GM23338 (cell line): ENCODE data around the gene PSORS1C1. TPM values are rescaled to one million over a fixed set of nuclear protein-coding genes. Genes with fewer than 3 reads are reported as not detected.

Experiments
- ATAC-seq: fragments of 200-7000 bp; cut with Tn5 transposase; 3 replicates; pipeline ENCODE4 v1.9.1; 2020
- DNase-seq: peaks from one replicate; pipeline ENCODE4 v3.0.0-alpha.2; 2015; ENCODE audit warnings: low spot score
- H2AFZ ChIP-seq: fragments of 200-600 bp; sonication (generic); 2 replicates; pipeline ENCODE4 v1.8.0; 2016; ENCODE audit warnings: antibody characterized with exemption, mild to moderate bottlenecking, moderate library complexity
- H3F3A ChIP-seq: fragments of 200-600 bp; sonication (generic); replicated peaks from 2 replicates; pipeline ENCODE4 v1.8.0; 2017; ENCODE audit warnings: antibody characterized with exemption, mixed run types, low read depth
- H3K27ac ChIP-seq: fragments of 200-600 bp; sonication (generic); 2 replicates; pipeline ENCODE4 v1.6.1; 2016; ENCODE audit warnings: low read depth
- H3K27me3 ChIP-seq: fragments of 200-600 bp; sonication (generic); 2 replicates; pipeline ENCODE4 v1.8.0; 2016; ENCODE audit warnings: mild to moderate bottlenecking, mixed run types, moderate library complexity; ENCODE audit not compliant: insufficient read depth
- H3K36me3 ChIP-seq: fragments of 200-600 bp; sonication (generic); 2 replicates; pipeline ENCODE4 v1.8.0; 2016; ENCODE audit warnings: mild to moderate bottlenecking; ENCODE audit not compliant: insufficient read depth
- H3K4me1 ChIP-seq: fragments of 200-600 bp; sonication (generic); 2 replicates; pipeline ENCODE4 v1.8.0; 2016; ENCODE audit warnings: mild to moderate bottlenecking, moderate library complexity; ENCODE audit not compliant: insufficient read depth
- H3K4me2 ChIP-seq: fragments of 200-600 bp; sonication (generic); 2 replicates; pipeline ENCODE4 v1.7.1; 2017; ENCODE audit warnings: mixed run types
- H3K4me3 ChIP-seq: fragments of 200-600 bp; sonication (generic); 2 replicates; pipeline ENCODE4 v1.6.1; 2016; ENCODE audit warnings: mixed run types
- H3K79me2 ChIP-seq: fragments of 200-600 bp; sonication (generic); replicated peaks from 2 replicates; pipeline ENCODE4 v1.8.0; 2017; ENCODE audit warnings: mild to moderate bottlenecking; ENCODE audit not compliant: insufficient read depth
- H3K9me2 ChIP-seq: fragments of 200-600 bp; sonication (generic); 2 replicates; pipeline ENCODE4 v1.8.0; 2017; ENCODE audit not compliant: insufficient read depth
- H4K20me1 ChIP-seq: fragments of 200-600 bp; sonication (generic); replicated peaks from 2 replicates; pipeline ENCODE4 v1.8.0; 2017; ENCODE audit warnings: mild to moderate bottlenecking; ENCODE audit not compliant: insufficient read depth
- H3K27ac Mint-ChIP-seq: 2 replicates; pipeline ENCODE4 v1.8.0; 2020; ENCODE audit warnings: inconsistent platforms, mild to moderate bottlenecking, moderate library complexity, mixed read lengths
- H3K27me3 Mint-ChIP-seq: 3 replicates; pipeline ENCODE4 v1.8.0; 2022; ENCODE audit warnings: low read depth, mild to moderate bottlenecking, moderate library complexity, mixed read lengths, inconsistent platforms; ENCODE audit not compliant: insufficient read depth, poor library complexity
- H3K36me3 Mint-ChIP-seq: 3 replicates; pipeline ENCODE4 v1.8.0; 2021; ENCODE audit warnings: low read depth, mild to moderate bottlenecking, inconsistent platforms, moderate library complexity, mixed read lengths
- H3K4me1 Mint-ChIP-seq: 3 replicates; pipeline ENCODE4 v1.8.0; 2020; ENCODE audit warnings: mild to moderate bottlenecking, inconsistent platforms, mixed read lengths
- H3K4me3 Mint-ChIP-seq: 3 replicates; pipeline ENCODE4 v1.8.0; 2021; ENCODE audit warnings: moderate library complexity, mild to moderate bottlenecking, inconsistent platforms, mixed read lengths
- H3K9me3 Mint-ChIP-seq: 3 replicates; pipeline ENCODE4 v1.8.0; 2020; ENCODE audit warnings: moderate library complexity, mild to moderate bottlenecking, inconsistent platforms, mixed read lengths
- EZH2 ChIP-seq: fragments of 200-600 bp; sonication (generic); IDR thresholded peaks from one replicate; pipeline ENCODE4 v1.8.0; 2017; ENCODE audit warnings: antibody characterized with exemption, mild to moderate bottlenecking, low read depth; ENCODE audit not compliant: unreplicated experiment
- JUNB ChIP-seq: IDR thresholded peaks from one replicate; pipeline ENCODE4 v1.6.1; 2016; ENCODE audit warnings: antibody characterized with exemption; ENCODE audit not compliant: unreplicated experiment
- NANOG ChIP-seq: IDR thresholded peaks from 2 replicates; pipeline ENCODE4 v1.6.1; 2016; ENCODE audit warnings: antibody characterized with exemption, borderline replicate concordance
- POLR2AphosphoS5 ChIP-seq: IDR thresholded peaks from 2 replicates; pipeline ENCODE4 v1.6.1; 2016; ENCODE audit warnings: antibody characterized with exemption, low read depth
- STAT1 ChIP-seq: IDR thresholded peaks from one replicate; pipeline ENCODE4 v1.6.1; 2016; ENCODE audit warnings: antibody characterized with exemption; ENCODE audit not compliant: unreplicated experiment
- ZNF114 ChIP-seq: fragments of 250-450 bp; sonication (Bioruptor Pico); IDR thresholded peaks from 2 replicates; pipeline ENCODE4 v1.5.0; 2020; ENCODE audit warnings: mild to moderate bottlenecking, moderate library complexity
- polyA plus RNA-seq: library from polyadenylated mRNA; unstranded; fragments of >200 nt; fragmentation: Nextera tagmentation; extraction: Ambion mirVana; gene quantifications from 2 replicates; pipeline ENCODE4 v1.2.1, GENCODE V29; 2016
- total RNA-seq: library from RNA; depleted of rRNA; stranded (reverse); fragments of >200 nt; shearing (Covaris generic); gene quantifications from 2 replicates; pipeline ENCODE4 v1.2.3, GENCODE V29; 2014
- TF ChIP-seq, protein P1 (sequence below): fragments of 250-450 bp; sonication (Bioruptor Pico); IDR thresholded peaks from 2 replicates; pipeline ENCODE4 v1.5.0; 2020; ENCODE audit warnings: mild to moderate bottlenecking, moderate library complexity
- TF ChIP-seq, protein P2 (sequence below): IDR thresholded peaks from 2 replicates; pipeline ENCODE4 v1.6.1; 2016; ENCODE audit warnings: antibody characterized with exemption

PSORS1C1 gene
- total and polyA plus RNA-seq, 2 experiments from 2014 or later = not detected

DNA sequence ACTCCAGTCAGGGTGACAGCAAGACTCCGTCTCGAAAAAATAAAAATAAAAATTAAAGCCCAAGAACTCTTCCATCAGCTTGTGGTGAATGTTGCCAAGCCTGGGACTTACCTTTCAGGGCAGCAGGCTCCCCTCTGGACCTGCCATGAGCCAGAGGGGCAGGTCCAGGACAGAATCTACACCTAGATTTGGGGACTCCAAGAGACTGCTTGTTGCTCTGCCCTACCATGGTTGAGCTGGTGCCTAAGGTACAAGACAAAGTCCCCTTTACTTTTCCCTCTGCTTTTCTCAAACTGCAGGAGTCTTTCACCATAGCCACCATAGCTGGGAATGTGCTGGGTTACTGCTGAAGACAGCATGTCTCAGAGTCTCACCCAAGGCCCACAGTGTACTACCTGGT lies 11.5 kb upstream of the PSORS1C1 start (continued):
- TF ChIP-seq, protein P1, sequence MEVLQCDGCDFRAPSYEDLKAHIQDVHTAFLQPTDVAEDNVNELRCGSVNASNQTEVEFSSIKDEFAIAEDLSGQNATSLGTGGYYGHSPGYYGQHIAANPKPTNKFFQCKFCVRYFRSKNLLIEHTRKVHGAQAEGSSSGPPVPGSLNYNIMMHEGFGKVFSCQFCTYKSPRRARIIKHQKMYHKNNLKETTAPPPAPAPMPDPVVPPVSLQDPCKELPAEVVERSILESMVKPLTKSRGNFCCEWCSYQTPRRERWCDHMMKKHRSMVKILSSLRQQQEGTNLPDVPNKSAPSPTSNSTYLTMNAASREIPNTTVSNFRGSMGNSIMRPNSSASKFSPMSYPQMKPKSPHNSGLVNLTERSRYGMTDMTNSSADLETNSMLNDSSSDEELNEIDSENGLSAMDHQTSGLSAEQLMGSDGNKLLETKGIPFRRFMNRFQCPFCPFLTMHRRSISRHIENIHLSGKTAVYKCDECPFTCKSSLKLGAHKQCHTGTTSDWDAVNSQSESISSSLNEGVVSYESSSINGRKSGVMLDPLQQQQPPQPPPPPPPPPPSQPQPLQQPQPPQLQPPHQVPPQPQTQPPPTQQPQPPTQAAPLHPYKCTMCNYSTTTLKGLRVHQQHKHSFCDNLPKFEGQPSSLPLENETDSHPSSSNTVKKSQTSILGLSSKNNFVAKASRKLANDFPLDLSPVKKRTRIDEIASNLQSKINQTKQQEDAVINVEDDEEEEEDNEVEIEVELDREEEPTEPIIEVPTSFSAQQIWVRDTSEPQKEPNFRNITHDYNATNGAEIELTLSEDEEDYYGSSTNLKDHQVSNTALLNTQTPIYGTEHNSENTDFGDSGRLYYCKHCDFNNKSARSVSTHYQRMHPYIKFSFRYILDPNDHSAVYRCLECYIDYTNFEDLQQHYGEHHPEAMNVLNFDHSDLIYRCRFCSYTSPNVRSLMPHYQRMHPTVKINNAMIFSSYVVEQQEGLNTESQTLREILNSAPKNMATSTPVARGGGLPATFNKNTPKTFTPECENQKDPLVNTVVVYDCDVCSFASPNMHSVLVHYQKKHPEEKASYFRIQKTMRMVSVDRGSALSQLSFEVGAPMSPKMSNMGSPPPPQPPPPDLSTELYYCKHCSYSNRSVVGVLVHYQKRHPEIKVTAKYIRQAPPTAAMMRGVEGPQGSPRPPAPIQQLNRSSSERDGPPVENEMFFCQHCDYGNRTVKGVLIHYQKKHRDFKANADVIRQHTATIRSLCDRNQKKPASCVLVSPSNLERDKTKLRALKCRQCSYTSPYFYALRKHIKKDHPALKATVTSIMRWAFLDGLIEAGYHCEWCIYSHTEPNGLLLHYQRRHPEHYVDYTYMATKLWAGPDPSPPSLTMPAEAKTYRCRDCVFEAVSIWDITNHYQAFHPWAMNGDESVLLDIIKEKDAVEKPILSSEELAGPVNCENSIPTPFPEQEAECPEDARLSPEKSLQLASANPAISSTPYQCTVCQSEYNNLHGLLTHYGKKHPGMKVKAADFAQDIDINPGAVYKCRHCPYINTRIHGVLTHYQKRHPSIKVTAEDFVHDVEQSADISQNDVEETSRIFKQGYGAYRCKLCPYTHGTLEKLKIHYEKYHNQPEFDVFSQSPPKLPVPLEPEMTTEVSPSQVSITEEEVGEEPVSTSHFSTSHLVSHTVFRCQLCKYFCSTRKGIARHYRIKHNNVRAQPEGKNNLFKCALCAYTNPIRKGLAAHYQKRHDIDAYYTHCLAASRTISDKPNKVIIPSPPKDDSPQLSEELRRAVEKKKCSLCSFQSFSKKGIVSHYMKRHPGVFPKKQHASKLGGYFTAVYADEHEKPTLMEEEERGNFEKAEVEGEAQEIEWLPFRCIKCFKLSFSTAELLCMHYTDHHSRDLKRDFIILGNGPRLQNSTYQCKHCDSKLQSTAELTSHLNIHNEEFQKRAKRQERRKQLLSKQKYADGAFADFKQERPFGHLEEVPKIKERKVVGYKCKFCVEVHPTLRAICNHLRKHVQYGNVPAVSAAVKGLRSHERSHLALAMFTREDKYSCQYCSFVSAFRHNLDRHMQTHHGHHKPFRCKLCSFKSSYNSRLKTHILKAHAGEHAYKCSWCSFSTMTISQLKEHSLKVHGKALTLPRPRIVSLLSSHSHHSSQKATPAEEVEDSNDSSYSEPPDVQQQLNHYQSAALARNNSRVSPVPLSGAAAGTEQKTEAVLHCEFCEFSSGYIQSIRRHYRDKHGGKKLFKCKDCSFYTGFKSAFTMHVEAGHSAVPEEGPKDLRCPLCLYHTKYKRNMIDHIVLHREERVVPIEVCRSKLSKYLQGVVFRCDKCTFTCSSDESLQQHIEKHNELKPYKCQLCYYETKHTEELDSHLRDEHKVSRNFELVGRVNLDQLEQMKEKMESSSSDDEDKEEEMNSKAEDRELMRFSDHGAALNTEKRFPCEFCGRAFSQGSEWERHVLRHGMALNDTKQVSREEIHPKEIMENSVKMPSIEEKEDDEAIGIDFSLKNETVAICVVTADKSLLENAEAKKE (CRISPR knock-in tag) = no peak
- TF ChIP-seq ZNF114 (CRISPR knock-in tag) (no peak), STAT1 (no peak), JUNB (no peak)
- TF ChIP-seq, protein P2, sequence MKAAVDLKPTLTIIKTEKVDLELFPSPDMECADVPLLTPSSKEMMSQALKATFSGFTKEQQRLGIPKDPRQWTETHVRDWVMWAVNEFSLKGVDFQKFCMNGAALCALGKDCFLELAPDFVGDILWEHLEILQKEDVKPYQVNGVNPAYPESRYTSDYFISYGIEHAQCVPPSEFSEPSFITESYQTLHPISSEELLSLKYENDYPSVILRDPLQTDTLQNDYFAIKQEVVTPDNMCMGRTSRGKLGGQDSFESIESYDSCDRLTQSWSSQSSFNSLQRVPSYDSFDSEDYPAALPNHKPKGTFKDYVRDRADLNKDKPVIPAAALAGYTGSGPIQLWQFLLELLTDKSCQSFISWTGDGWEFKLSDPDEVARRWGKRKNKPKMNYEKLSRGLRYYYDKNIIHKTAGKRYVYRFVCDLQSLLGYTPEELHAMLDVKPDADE = no peak

DNA sequence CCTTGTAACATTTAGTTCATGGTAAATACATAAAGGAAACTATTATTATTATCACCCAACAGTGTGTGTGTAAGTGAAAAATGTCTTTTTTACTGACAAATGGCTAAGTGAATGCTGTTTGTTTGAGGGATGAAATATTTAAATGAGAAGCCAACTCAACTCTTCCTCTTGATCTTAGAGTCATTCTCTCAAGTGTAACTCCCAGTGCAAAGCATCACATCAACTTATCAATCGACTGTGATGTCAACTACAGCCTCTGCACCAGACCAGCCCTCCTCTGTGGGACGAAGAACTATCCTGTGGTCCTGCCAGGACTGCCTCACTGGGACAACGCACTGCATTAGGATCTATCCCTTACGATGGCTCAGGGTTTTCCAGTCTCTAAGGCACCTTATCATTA lies 7.5 kb upstream of the PSORS1C1 start:
- H3K9me3 Mint-ChIP-seq = no peaks in the 10 kb centered on the region
- peaks cover 18% of the 10 kb centered on the region for H3K4me1 Mint-ChIP-seq
- H3K4me3 Mint-ChIP-seq = no peak overlapping the region
- DNase-seq (no peak), ATAC-seq (no peak)
- H3K27me3 Mint-ChIP-seq = peaks cover 17% of the 10 kb centered on the region
- no peaks in the 10 kb centered on the region for H3K9me2 ChIP-seq
- H3K36me3 ChIP-seq = no peaks in the 10 kb centered on the region
- no peak overlapping the region for H3K27ac ChIP-seq
- peaks cover 10% of the 10 kb centered on the region for H3K4me1 ChIP-seq
- TF ChIP-seq POLR2AphosphoS5 (no peak), NANOG (no peak), EZH2 (no peak)
- no peak overlapping the region for H2AFZ ChIP-seq
- no peak overlapping the region for H3K4me2 ChIP-seq
- H3K4me3 ChIP-seq = no peak overlapping the region
- H3K27me3 ChIP-seq = no peaks in the 10 kb centered on the region
- no peak overlapping the region for H3K27ac Mint-ChIP-seq
- no peaks in the 10 kb centered on the region for H4K20me1 ChIP-seq
- H3K36me3 Mint-ChIP-seq = no peaks in the 10 kb centered on the region
- no peaks in the 10 kb centered on the region for H3K79me2 ChIP-seq
- H3F3A ChIP-seq = 0 out of 2 replicates have a peak, but pooled peaks cover under 1% of the 10 kb centered on the region
